ENCODE data around the gene CALM1.
A peak's percentile ranks its signal among the peaks of the same experiment; 100 is the strongest.

The CALM1 gene

DNA sequence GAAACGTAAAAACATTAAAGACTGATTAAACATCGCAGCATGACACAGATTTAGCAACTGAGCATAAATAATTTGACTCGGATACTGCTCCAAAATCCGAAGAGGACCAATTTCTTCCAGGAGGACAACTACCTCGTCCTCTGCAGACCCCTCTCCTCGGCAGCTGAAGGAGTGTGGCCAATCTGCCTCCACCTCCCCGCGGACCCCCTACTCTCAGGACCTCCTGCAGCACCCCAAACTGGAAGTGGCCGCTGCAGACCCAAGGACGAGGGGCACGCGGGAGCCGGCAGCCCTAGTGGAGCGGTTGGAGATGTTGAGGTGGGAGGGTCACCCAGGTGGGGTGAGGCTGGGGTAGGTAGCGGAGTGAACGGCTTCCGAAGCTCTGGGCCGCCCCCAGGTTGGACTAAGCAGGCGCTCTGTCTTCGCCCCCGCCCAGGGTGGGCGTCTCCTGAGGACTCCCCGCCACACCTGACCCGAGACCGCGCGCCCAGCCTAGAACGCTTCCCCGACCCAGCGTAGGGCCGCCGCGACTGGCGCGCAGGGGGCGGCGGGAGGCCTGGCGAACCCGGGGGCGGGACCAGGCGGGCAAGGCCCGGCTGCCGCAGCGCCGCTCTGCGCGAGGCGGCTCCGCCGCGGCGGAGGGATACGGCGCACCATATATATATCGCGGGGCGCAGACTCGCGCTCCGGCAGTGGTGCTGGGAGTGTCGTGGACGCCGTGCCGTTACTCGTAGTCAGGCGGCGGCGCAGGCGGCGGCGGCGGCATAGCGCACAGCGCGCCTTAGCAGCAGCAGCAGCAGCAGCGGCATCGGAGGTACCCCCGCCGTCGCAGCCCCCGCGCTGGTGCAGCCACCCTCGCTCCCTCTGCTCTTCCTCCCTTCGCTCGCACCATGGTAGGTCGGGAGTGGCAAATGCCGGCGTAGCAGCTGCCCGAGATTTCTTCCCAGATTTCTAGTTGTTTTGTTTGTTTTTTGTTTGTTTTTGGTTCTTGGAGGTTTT, at the start of gene CALM1:
CALM1 (plus strand) TSS at position 689 of the 999 bp plus-strand sequence; CDS start at position 891, 202 bp downstream.
- H3K9me3 ChIP-seq (ENCODE audit: insufficient read depth, low read length) = no peaks in the 10 kb centered on the region
- H3K79me2 ChIP-seq (ENCODE audit: insufficient read depth, low read length) = peaks cover 30% of the 10 kb centered on the region
- peaks cover 14% of the 10 kb centered on the region for H4K20me1 ChIP-seq (ENCODE audit: low read depth, low read length)
- peak within 1 kb of the TSS; percentile 78 for H2AFZ ChIP-seq (ENCODE audit: low read depth, low read length, severe bottlenecking)
- peaks cover 16% of the 10 kb centered on the region for H3K36me3 ChIP-seq (ENCODE audit: low read length)
- H3K27ac ChIP-seq (ENCODE audit: low read depth, low read length) = peak within 1 kb of the TSS; percentile 80
- no peak for TF ChIP-seq EZH2phosphoT487 (conservative IDR thresholded peaks at IDR 0.05; ENCODE audit: low read length)
- TF ChIP-seq, protein P1, sequence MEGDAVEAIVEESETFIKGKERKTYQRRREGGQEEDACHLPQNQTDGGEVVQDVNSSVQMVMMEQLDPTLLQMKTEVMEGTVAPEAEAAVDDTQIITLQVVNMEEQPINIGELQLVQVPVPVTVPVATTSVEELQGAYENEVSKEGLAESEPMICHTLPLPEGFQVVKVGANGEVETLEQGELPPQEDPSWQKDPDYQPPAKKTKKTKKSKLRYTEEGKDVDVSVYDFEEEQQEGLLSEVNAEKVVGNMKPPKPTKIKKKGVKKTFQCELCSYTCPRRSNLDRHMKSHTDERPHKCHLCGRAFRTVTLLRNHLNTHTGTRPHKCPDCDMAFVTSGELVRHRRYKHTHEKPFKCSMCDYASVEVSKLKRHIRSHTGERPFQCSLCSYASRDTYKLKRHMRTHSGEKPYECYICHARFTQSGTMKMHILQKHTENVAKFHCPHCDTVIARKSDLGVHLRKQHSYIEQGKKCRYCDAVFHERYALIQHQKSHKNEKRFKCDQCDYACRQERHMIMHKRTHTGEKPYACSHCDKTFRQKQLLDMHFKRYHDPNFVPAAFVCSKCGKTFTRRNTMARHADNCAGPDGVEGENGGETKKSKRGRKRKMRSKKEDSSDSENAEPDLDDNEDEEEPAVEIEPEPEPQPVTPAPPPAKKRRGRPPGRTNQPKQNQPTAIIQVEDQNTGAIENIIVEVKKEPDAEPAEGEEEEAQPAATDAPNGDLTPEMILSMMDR (IDR thresholded peaks at IDR 0.05; ENCODE audit: insufficient read depth, low read length, poor library complexity, severe bottlenecking) = no peak
- H3K9me2 ChIP-seq (replicated peaks; ENCODE audit: insufficient read depth, low read length) = no peaks in the 10 kb centered on the region
- H3K27me3 ChIP-seq (ENCODE audit: low read length) = no peaks in the 10 kb centered on the region
- peaks cover 25% of the 10 kb centered on the region for H3F3A ChIP-seq (ENCODE audit: insufficient read depth)
- peak within 1 kb of the TSS; percentile 79 for H3K9ac ChIP-seq (ENCODE audit: low read length)
- H3K4me2 ChIP-seq (ENCODE audit: low read depth, low read length, poor library complexity, severe bottlenecking) = peak within 1 kb of the TSS; percentile 98
- peak within 1 kb of the TSS; percentile 86 for H3K4me3 ChIP-seq (ENCODE audit: insufficient read depth, low read length, poor library complexity, severe bottlenecking)

DNA sequence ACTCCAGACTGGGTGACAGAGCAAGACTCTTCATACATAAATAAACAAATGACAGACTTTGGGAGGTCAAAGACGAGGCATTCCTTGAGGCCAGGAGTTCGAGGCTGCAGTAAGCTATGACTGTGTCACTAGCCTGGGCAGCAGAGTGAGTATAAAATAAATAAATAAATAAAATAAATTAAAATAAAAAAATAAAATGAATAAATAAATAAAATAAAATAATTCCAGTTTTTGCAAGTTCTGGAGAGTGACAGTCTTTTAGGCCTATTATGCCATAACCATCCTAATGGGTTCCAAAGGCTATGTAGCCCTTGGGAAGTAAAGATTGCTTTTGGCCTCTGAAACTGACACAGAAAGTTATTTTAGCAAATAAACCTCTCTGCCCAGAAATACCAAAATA, 48.6 kb upstream of the CALM1 start:
- Histone ChIP-seq H3K4me2 (ENCODE audit: low read depth, low read length, poor library complexity, severe bottlenecking) (no peak overlapping the region), H3F3A (ENCODE audit: insufficient read depth) (no peaks in the 10 kb centered on the region), H3K9me3 (ENCODE audit: insufficient read depth, low read length) (no peaks in the 10 kb centered on the region), H3K36me3 (ENCODE audit: low read length) (no peaks in the 10 kb centered on the region), H3K27me3 (ENCODE audit: low read length) (no peaks in the 10 kb centered on the region), H4K20me1 (ENCODE audit: low read depth, low read length) (no peaks in the 10 kb centered on the region), H3K79me2 (ENCODE audit: insufficient read depth, low read length) (no peaks in the 10 kb centered on the region), H3K27ac (ENCODE audit: low read depth, low read length) (no peak overlapping the region), H3K4me3 (ENCODE audit: insufficient read depth, low read length, poor library complexity, severe bottlenecking) (no peak overlapping the region), H3K9ac (ENCODE audit: low read length) (no peak overlapping the region), H3K9me2 (replicated peaks; ENCODE audit: insufficient read depth, low read length) (no peaks in the 10 kb centered on the region), H2AFZ (ENCODE audit: low read depth, low read length, severe bottlenecking) (no peak overlapping the region)
- no peak for TF ChIP-seq EZH2phosphoT487 (conservative IDR thresholded peaks at IDR 0.05; ENCODE audit: low read length)
- TF ChIP-seq, protein P1 (IDR thresholded peaks at IDR 0.05; ENCODE audit: insufficient read depth, low read length, poor library complexity, severe bottlenecking) = no peak

DNA sequence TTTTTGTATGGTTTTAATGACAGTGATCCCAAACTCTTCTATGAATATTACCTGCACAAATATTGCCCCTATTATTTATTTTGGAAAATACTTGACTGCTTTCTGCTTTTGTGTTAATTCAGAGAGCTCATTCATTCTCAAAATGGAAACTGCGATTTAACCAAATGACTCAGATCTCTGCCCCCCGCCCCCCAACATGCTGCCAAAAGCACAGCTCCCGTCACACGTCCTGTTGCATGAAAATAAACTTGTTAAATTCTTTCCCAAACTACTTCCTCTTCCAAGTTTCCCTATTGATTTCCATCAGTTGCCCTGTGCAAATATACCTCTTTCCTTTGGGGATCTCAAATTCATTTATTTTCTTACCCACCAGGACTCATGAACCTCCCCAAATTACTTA, 47.1 kb upstream of the CALM1 start:
- Histone ChIP-seq H2AFZ (ENCODE audit: low read depth, low read length, severe bottlenecking) (no peak overlapping the region), H3K9ac (ENCODE audit: low read length) (no peak overlapping the region), H3K9me3 (ENCODE audit: insufficient read depth, low read length) (no peaks in the 10 kb centered on the region)

More for the DNA sequence above, 47.1 kb upstream of the CALM1 start:
- no peaks in the 10 kb centered on the region for H3K9me2 ChIP-seq (replicated peaks; ENCODE audit: insufficient read depth, low read length)
- H3K79me2 ChIP-seq (ENCODE audit: insufficient read depth, low read length) = no peaks in the 10 kb centered on the region
- no peak overlapping the region for H3K4me3 ChIP-seq (ENCODE audit: insufficient read depth, low read length, poor library complexity, severe bottlenecking)
- no peak for TF ChIP-seq EZH2phosphoT487 (conservative IDR thresholded peaks at IDR 0.05; ENCODE audit: low read length)
- TF ChIP-seq, protein P1 (IDR thresholded peaks at IDR 0.05; ENCODE audit: insufficient read depth, low read length, poor library complexity, severe bottlenecking) = no peak
- H4K20me1 ChIP-seq (ENCODE audit: low read depth, low read length) = no peaks in the 10 kb centered on the region
- H3K36me3 ChIP-seq (ENCODE audit: low read length) = no peaks in the 10 kb centered on the region
- no peak overlapping the region for H3K4me2 ChIP-seq (ENCODE audit: low read depth, low read length, poor library complexity, severe bottlenecking)
- no peaks in the 10 kb centered on the region for H3F3A ChIP-seq (ENCODE audit: insufficient read depth)
- H3K27me3 ChIP-seq (ENCODE audit: low read length) = no peaks in the 10 kb centered on the region
- H3K27ac ChIP-seq (ENCODE audit: low read depth, low read length) = no peak overlapping the region
